Naive thymus-derived CD8-positive, alpha-beta T cell (primary cell): ENCODE results near the gene PDZD7. TPM values are rescaled to one million over a fixed set of nuclear protein-coding genes. Genes with fewer than 3 reads are reported as not detected.

Experiments
- ATAC-seq, 2 donors: fragments of 150-1000 bp; cut with Tn5 transposase in 1 of 2; sonication (Bioruptor Pico), chemical (Tn5 transposase) in 1 of 2; 1 replicate in 1 of 2; 2 replicates in 1 of 2; pipeline ENCODE4 v1.10.0; 2021; ENCODE audit warnings: mild to moderate bottlenecking in 2 of 2, moderate library complexity in 2 of 2
- POLR2A ChIA-PET: fragments of 350-600 bp; sonication (Branson Sonifier 250); formaldehyde crosslinking; loops from one replicate; lab custom pipeline; 2021; ENCODE audit warnings: antibody characterized with exemption; lab: Charles Lee
- DNase-seq, 10 donors: peaks; one replicate each; pipeline versions ENCODE4 v3.0.0 to v3.0.0-alpha.2; 2020 to 2022
- H3K27ac Mint-ChIP-seq, 10 donors: one replicate each; pipeline ENCODE4 v1.8.0; 2020 to 2022; ENCODE audit warnings: mild to moderate bottlenecking in 10 of 10, mixed read lengths in 10 of 10, moderate library complexity in 4 of 10, inconsistent platforms in 1 of 10
- H3K27me3 Mint-ChIP-seq, 5 donors: one replicate each; pipeline ENCODE4 v1.8.0; 2021 to 2022; ENCODE audit warnings: mixed read lengths in 5 of 5
- H3K36me3 Mint-ChIP-seq, 3 donors: one replicate each; pipeline ENCODE4 v1.8.0; 2020 to 2022; ENCODE audit warnings: mixed read lengths in 3 of 3, mild to moderate bottlenecking in 2 of 3, inconsistent platforms in 1 of 3
- H3K4me1 Mint-ChIP-seq, 4 donors: one replicate each; pipeline ENCODE4 v1.8.0; 2021 to 2022; ENCODE audit warnings: mixed read lengths in 4 of 4
- H3K4me3 Mint-ChIP-seq, 10 donors: one replicate each; pipeline ENCODE4 v1.8.0; 2020 to 2022; ENCODE audit warnings: mild to moderate bottlenecking in 10 of 10, mixed read lengths in 10 of 10, moderate library complexity in 6 of 10, inconsistent platforms in 1 of 10
- H3K9me3 Mint-ChIP-seq, 9 donors: one replicate each; pipeline ENCODE4 v1.8.0; 2020 to 2022; ENCODE audit warnings: mixed read lengths in 9 of 9, mild to moderate bottlenecking in 3 of 9, inconsistent platforms in 1 of 9, moderate library complexity in 1 of 9
- polyA plus RNA-seq, 3 donors: library from polyadenylated mRNA; unstranded; fragments of 300-500 nt; fragmentation: Illumina TruSeq; gene quantifications; one replicate each; pipeline ENCODE4 v1.2.3, GENCODE V29; 2021
- total RNA-seq, 8 experiments: library from RNA in 2 of 8; stranded (reverse) in 2 of 8; gene quantifications; one replicate each; pipeline ENCODE4 v1.2.3 and lab custom pipeline; 2021 to 2026

The PDZD7 gene
- total RNA-seq (1 to 10 TPM; 1.3 to 1.4 TPM), polyA plus RNA-seq (1 to 10 TPM in 1 of 3 donors, under 1 TPM in 2; 0.39 to 1.1 (median 0.89) TPM), total RNA-seq (lab: John Stamatoyannopoulos, UW) (0.32 to 2.1 (median 1.7) reads per million in 6 experiments)

DNA sequence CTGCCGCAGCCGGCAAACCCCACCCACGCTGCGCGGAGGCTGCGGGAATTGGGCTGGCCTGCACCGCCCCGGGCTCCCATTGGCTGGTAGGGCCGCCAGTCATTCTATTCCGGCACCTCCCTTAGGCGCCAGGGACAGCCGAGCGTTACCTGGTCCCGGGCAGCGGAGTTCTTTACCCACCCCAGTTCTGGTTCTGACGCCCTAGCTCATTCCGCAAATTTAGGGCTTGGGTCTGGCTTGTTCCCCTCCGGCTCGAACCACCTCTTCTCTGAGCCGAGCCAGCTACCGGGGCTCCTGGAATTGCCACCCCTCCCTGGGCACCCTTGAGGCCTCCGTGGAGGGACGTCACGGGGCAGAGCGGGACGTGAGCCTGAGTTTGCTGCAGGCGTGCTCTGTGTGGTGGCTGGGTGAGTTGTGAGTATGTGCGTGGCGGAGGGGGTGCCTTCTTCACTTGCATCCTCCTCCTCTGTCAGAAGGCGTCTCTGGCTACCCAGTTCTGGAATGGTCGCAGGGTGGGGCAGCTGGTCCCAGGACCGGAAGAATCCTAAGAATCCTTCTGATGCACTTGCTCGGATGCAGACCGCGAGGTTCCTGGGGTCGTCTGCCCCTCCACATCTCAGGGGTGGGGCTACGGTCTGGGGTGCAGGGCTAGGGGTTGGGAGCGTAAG lies at the start of gene PDZD7, which contains the start of gene SFXN3:
PDZD7 (minus strand) TSS at position 2 of the 668 bp plus-strand sequence. CDS start 910 bp downstream, outside the sequence.
SFXN3 (plus strand) TSS at position 107 of the 668 bp plus-strand sequence. CDS start 3,461 bp downstream, outside the sequence.
- peak within 1 kb of the TSS; percentile 86 to 99 (median 93) for H3K4me3 Mint-ChIP-seq
- no peaks in the 10 kb centered on the region for H3K9me3 Mint-ChIP-seq
- DNase-seq = peak; percentile 89 to 98 (median 96)
- POLR2A ChIA-PET = interaction anchor here (0.5 to 3.2 kb wide), 16 partner anchors 8 to 1421 kb away, joined by 3 to 34 read pairs (median 6); partner anchors contain the start of genes KAZALD1, LZTS2, MRPL43 and TWNK
- H3K27ac Mint-ChIP-seq = peak within 1 kb of the TSS; percentile 81 to 99 (median 97)
- peaks cover 0 to 11% (median 0%) of the 10 kb centered on the region in 3 donors for H3K36me3 Mint-ChIP-seq
- H3K4me1 Mint-ChIP-seq = peaks cover 15 to 26% (median 19%) of the 10 kb centered on the region in 4 donors
- H3K27me3 Mint-ChIP-seq = peaks cover 0 to 3% (median 0%) of the 10 kb centered on the region in 5 donors
- ATAC-seq = peak; percentile 80 to 83

DNA sequence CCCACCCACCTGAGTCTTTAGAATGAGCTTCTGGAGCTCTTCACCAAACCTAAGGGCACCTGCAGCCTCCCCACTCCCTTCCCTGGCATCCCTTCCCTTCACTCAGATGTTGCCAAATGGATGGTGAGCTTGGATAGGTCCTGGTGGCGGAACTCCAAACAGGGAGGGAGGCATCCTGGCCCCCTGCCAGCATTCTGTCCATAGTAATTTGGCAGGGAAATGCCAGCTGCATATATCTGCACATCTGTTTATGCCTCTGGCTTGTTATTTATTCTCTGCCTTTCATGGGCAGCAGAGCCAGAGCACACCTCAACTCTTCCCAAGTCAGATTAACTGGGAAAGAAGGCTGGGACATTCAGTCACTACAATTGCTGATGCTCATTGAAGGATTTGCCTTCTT lies 48.9 kb upstream of the PDZD7 start:
- Mint-ChIP-seq H3K9me3 (peaks cover 0 to 2% (median 0%) of the 10 kb centered on the region in 9 donors), H3K27ac (peak overlapping the region in 2 of 10 donors; percentile 33 to 68), H3K27me3 (peaks cover 21 to 75% (median 52%) of the 10 kb centered on the region in 5 donors), H3K4me3 (no peak overlapping the region), H3K4me1 (peaks cover 0 to 1% (median 0%) of the 10 kb centered on the region in 4 donors), H3K36me3 (no peaks in the 10 kb centered on the region)
- ATAC-seq (no peak), DNase-seq (no peak)
- POLR2A ChIA-PET = no interaction called here

DNA sequence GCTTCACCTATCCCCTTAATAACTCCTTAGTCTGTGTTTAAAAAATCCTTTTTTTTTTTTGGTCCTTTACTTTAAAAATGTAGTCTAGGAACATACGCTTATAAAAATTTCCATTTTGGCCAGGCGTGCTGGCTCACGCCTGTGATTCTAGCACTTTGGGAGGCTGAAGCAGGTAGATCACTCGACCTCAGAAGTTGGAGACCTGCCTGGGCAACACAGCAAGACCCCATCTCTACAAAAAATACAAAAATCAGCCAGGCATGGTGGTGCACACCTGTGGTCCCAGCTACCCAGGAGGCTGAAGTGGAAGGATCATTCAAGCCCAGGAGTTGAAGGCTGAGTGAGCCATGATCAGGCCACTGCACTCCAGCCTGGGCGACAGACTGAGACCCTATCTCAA lies 45.7 kb upstream of the PDZD7 start:
- POLR2A ChIA-PET = no interaction called here

DNA sequence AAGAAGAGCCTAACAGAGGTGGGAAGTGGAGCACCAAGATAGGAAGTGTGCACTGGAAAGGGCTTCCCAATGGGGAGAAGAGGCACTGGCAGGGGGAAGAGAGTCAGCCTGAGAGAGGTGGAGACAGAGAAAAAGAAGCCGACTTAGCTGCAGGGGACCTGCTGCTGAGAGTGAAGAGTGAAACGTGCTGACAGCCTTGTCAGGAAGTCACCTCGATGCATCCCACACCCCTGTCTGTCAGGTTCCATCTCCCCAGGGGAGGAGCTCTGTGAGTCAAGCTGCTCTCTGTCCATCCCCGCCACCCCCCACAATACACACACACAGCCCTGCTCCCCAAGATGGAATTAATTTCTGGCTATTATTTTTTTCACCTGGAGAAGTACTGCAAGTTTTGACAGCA lies 44.8 kb upstream of the PDZD7 start:
- H3K36me3 Mint-ChIP-seq = peaks cover 0 to 2% (median 0%) of the 10 kb centered on the region in 3 donors
- DNase-seq (peak in 1 of 10 donors; percentile 26), ATAC-seq (no peak)
- peaks cover 33 to 83% (median 57%) of the 10 kb centered on the region in 5 donors for H3K27me3 Mint-ChIP-seq
- H3K4me3 Mint-ChIP-seq = no peak overlapping the region
- peaks cover 0 to 19% (median 1%) of the 10 kb centered on the region in 4 donors for H3K4me1 Mint-ChIP-seq
- peaks cover 0 to under 1% (median 0%) of the 10 kb centered on the region in 9 donors for H3K9me3 Mint-ChIP-seq
- H3K27ac Mint-ChIP-seq = peak overlapping the region in 1 of 10 donors; percentile 44
- POLR2A ChIA-PET = no interaction called here

More for the DNA sequence above, 45.7 kb upstream of the PDZD7 start:
- Mint-ChIP-seq H3K27ac (no peak overlapping the region), H3K4me1 (peaks cover 0 to 14% (median under 1%) of the 10 kb centered on the region in 4 donors), H3K9me3 (peaks cover 0 to 2% (median 0%) of the 10 kb centered on the region in 9 donors), H3K36me3 (peaks cover 0 to 2% (median 0%) of the 10 kb centered on the region in 3 donors), H3K27me3 (peaks cover 33 to 85% (median 62%) of the 10 kb centered on the region in 5 donors), H3K4me3 (no peak overlapping the region)
- no peak for DNase-seq
- ATAC-seq = no peak

DNA sequence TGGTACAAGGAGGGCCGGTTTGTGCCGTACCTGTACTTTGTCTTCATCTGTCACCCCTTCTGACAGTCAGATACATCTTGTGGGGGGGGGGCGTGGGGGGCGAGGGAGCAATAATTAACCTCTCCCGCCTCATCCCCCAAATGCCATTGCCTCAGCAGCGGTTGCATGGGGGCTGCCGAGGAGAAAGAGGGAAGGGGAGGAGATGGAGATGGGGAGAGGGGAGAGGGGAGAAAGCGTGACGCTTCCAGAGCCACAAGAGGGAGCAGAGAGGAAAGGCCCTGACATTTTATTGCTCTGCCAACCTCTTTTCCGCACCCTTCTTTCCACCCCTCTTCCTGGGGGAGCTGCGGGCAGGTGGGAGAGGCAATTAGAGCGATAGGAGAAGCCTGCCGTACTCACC lies 42.7 kb upstream of the PDZD7 start:
- POLR2A ChIA-PET = no interaction called here
- Mint-ChIP-seq H3K36me3 (peaks cover 0 to 2% (median 0%) of the 10 kb centered on the region in 3 donors), H3K27ac (no peak overlapping the region), H3K4me1 (peaks cover 0 to 19% (median under 1%) of the 10 kb centered on the region in 4 donors), H3K4me3 (no peak overlapping the region), H3K9me3 (no peaks in the 10 kb centered on the region), H3K27me3 (peaks cover 31 to 65% (median 51%) of the 10 kb centered on the region in 5 donors)
- DNase-seq (no peak), ATAC-seq (no peak)

DNA sequence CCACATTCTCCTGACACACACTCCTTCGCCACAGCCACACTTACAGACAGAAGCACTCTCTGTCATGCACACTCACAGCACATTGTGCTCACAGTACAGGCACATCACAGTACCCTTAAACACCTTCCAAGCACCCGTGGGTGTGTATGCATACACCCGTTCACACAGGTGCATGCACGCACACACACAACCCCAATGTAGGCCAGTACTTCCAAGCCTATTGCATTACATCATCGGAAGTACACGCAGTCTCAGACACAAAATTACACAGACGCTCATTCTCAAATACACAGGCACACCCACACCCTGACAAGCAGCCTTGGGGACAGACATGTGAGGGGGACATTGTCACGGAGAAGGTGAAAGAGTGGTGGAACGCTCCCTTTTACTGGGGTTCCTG lies 42.0 kb upstream of the PDZD7 start:
- peaks cover 0 to 2% (median 0%) of the 10 kb centered on the region in 3 donors for H3K36me3 Mint-ChIP-seq
- ATAC-seq (no peak), DNase-seq (no peak)
- no peak overlapping the region for H3K4me3 Mint-ChIP-seq
- peaks cover 28 to 58% (median 47%) of the 10 kb centered on the region in 5 donors for H3K27me3 Mint-ChIP-seq
- POLR2A ChIA-PET = no interaction called here
- peaks cover 0 to 20% (median under 1%) of the 10 kb centered on the region in 4 donors for H3K4me1 Mint-ChIP-seq
- H3K9me3 Mint-ChIP-seq = no peaks in the 10 kb centered on the region
- H3K27ac Mint-ChIP-seq = peak overlapping the region in 1 of 10 donors; percentile 65

DNA sequence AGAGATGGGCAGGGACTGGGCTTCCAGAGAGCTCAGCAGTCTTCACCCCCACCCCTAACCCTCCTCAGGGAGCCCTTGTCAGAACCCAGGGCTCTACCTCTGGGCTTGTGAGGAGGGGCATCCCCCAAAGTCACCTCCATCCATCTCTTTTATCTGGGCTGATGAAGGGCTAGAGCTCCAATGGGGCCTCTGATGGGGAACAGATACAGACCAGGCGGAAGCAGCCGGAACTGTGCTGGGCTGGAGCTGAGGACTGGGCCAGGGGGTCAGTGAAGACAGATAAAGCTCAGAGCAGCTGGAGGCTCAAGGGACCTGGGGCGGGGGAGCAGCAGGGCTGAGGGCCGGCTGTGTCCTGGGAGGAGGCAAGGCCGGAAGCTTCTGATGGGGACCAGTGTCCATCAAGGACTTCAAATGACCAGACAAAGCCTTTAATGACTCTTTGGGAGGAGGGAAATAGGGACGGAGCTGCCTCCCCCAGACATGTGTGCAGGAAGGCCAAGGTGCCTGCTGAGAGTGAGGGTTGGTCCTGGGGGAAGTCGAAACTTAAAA lies 41.0 kb upstream of the PDZD7 start:
- DNase-seq (no peak), ATAC-seq (no peak)
- Mint-ChIP-seq H3K4me3 (no peak overlapping the region), H3K4me1 (peaks cover 2 to 27% (median 7%) of the 10 kb centered on the region in 4 donors), H3K27me3 (peaks cover 25 to 66% (median 45%) of the 10 kb centered on the region in 5 donors), H3K27ac (peak overlapping the region in 1 of 10 donors; percentile 58), H3K36me3 (peaks cover 0 to 2% (median 0%) of the 10 kb centered on the region in 3 donors), H3K9me3 (no peaks in the 10 kb centered on the region)
- POLR2A ChIA-PET = interaction anchor here (0.7 kb wide), 1 partner anchor 9 kb away, joined by 4 read pairs; no protein-coding TSS in a partner anchor

DNA sequence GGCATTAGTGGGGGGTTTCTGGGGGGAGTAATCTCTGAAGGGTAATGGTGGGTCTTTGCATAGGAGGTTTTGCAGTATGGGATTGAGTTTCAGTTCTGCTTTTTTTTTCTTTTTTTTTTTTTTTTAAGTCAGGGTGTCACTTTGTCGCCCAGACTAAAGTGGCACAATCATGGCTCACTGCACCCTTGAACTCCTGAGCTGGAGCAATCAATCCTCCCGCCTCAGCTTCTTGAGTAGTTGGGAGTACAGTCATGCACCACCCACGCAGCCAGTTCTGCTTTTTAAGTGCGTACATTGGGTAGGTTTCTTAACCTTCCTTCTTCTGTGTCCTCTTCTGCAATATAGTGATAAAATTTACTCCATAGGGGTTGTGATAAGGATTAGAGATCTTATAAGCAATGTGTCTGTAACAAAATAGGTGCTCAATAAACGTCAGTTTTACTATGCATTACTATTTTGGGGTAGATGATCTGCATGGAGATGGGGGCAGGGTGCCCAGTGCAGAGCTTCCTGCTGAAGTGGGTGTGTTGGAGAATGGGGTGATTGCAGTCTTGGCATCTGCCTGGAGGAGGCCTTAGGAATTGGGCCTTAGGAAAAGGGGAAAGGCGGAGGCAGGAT lies 40.4 kb upstream of the PDZD7 start:
- no peak for DNase-seq
- POLR2A ChIA-PET = interaction anchor here (0.7 kb wide), 2 partner anchors 8 to 20 kb away, joined by 3 to 4 read pairs; no protein-coding TSS in a partner anchor
- peaks cover 0 to 2% (median 0%) of the 10 kb centered on the region in 3 donors for H3K36me3 Mint-ChIP-seq

DNA sequence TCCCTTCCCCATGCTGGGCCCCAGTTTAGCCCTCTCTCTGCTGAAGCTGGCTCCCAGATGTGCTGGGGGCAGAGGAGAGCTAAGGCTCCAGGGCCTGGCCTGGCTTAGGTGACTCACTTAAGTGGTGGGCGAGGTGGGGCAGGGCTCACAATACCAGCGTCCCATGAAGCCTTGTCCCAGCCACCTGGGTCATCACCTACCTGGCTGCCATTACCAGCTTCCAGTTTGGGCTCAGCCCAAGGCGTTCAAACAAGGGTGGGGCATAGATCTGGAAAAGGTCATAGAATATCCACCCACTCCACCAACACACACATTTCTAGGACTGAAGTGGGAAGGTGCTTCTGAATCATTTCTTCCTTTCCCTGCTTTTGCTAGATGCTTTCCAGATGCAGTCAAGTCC lies 39.2 kb upstream of the PDZD7 start:
- Mint-ChIP-seq H3K27me3 (peaks cover 25 to 64% (median 39%) of the 10 kb centered on the region in 5 donors), H3K4me1 (peaks cover 7 to 38% (median 16%) of the 10 kb centered on the region in 4 donors), H3K4me3 (peak overlapping the region in 1 of 10 donors; percentile 43), H3K27ac (no peak overlapping the region), H3K9me3 (no peaks in the 10 kb centered on the region), H3K36me3 (peaks cover 0 to 2% (median 0%) of the 10 kb centered on the region in 3 donors)
- ATAC-seq (no peak), DNase-seq (no peak)
- POLR2A ChIA-PET = interaction anchor here (1.4 kb wide), 1 partner anchor 29 kb away, joined by 7 read pairs; no protein-coding TSS in a partner anchor

More for the DNA sequence above, 40.4 kb upstream of the PDZD7 start:
- peak overlapping the region in 1 of 10 donors; percentile 58 for H3K27ac Mint-ChIP-seq
- H3K9me3 Mint-ChIP-seq = no peaks in the 10 kb centered on the region
- H3K27me3 Mint-ChIP-seq = peaks cover 25 to 64% (median 39%) of the 10 kb centered on the region in 5 donors
- ATAC-seq = no peak
- H3K4me1 Mint-ChIP-seq = peaks cover 2 to 31% (median 11%) of the 10 kb centered on the region in 4 donors
- H3K4me3 Mint-ChIP-seq = peak overlapping the region in 1 of 10 donors; percentile 36

DNA sequence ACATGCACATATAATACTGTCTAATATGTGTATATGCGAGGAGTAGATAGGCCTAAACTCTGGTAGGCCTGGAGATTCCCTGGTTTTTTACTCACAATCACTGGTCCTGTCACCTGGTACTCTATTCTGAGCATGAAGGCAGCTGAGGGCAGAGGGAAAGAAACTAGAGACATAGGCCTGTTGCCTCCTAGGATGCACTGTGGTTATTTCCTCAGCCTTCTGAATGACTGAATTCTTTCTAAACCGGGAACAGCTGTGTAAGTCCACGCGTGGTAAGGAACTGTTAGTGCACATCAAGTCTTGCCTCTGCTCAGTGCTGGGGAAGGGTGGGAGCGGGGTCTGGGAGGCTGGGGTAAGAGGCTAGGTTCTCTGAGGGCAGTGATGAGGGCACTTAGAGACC lies 38.5 kb upstream of the PDZD7 start:
- Mint-ChIP-seq H3K36me3 (peaks cover 0 to 2% (median 0%) of the 10 kb centered on the region in 3 donors), H3K27ac (peak overlapping the region in 1 of 10 donors; percentile 69), H3K4me1 (peaks cover 7 to 41% (median 16%) of the 10 kb centered on the region in 4 donors), H3K9me3 (no peaks in the 10 kb centered on the region), H3K4me3 (peak overlapping the region in 1 of 10 donors; percentile 67), H3K27me3 (peaks cover 28 to 66% (median 45%) of the 10 kb centered on the region in 5 donors)
- DNase-seq (no peak), ATAC-seq (no peak)
- POLR2A ChIA-PET = interaction anchor here (1.2 to 1.4 kb wide), 2 partner anchors 27 to 28 kb away, joined by 3 to 7 read pairs; no protein-coding TSS in a partner anchor

DNA sequence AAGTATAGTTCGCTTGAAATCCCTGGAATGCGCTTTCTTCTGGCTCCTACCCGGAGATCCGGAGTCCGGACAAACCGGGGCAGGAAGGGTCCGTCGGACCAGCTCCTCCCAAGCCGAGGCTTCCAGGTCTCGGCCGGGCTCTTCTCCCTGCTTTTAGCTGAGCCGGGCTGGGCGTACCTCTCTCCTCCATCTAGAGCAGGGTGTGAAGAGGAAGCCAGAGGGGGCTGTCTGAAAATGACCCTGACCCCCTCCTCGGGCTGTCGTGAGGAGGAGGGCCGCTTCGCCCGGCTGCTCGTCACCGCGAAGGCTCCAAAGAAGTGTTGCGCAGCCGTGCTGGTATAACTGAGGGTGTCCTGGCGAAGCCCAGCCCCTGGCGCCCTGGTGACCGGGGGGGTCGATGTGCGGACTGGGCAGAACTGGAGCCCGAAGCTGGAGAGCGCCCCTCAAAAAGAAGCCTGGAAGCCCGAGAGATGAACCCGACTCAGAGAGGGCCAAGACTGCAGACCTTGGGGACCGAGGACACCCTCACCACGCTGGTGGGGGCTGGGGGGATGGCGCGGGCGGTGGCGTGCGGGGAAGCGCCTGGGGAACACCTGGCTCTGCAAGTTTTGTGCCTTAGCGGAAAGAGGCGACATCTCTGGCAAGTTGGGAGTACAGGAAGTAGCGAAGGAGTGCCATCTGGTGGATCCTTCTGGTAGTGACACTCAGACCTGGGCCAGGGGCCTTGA lies 36.6 kb upstream of the PDZD7 start:
- Mint-ChIP-seq H3K9me3 (no peaks in the 10 kb centered on the region), H3K4me1 (peaks cover 9 to 48% (median 27%) of the 10 kb centered on the region in 4 donors), H3K27me3 (peaks cover 24 to 58% (median 37%) of the 10 kb centered on the region in 5 donors), H3K36me3 (no peaks in the 10 kb centered on the region), H3K27ac (peak overlapping the region in 4 of 10 donors; percentile 37 to 50 (median 46)), H3K4me3 (peak overlapping the region; percentile 86 to 95 (median 90))
- peak; percentile 53 to 88 (median 74) for DNase-seq
- peak; percentile 73 to 77 for ATAC-seq
- POLR2A ChIA-PET = interaction anchor here (1.0 kb wide), 1 partner anchor 26 kb away, joined by 5 read pairs; no protein-coding TSS in a partner anchor
